GM19351 (cell line): ENCODE measurements around the gene CCDC137.

Experiments
- ATAC-seq: cut with Tn5 transposase; IDR thresholded peaks from one replicate; pipeline ENCODE4 v1.9.1; 2021; ENCODE audit warnings: mild to moderate bottlenecking, moderate library complexity; ENCODE audit not compliant: unreplicated experiment

The CCDC137 gene

DNA sequence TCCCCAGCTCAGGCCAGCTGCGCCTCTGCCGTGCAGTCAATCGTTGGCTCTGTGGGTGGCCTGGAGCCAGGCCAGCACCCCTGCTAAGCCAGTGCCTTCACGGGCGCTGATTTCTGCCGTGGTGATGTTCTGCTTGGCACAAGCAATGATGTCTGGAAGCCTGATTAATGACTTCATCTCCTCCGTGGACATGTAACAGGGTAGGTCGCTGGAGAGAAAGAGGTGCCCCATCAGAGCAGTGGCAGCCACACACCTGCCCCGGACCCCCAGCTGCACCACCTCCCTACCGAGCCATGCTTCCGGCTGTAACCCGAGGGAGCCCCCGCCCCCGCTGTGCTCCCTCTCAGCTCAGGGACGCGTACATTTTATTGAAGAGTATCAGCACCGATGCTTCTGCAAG lies 15.1 kb downstream of the CCDC137 start:
- ATAC-seq: no peak

DNA sequence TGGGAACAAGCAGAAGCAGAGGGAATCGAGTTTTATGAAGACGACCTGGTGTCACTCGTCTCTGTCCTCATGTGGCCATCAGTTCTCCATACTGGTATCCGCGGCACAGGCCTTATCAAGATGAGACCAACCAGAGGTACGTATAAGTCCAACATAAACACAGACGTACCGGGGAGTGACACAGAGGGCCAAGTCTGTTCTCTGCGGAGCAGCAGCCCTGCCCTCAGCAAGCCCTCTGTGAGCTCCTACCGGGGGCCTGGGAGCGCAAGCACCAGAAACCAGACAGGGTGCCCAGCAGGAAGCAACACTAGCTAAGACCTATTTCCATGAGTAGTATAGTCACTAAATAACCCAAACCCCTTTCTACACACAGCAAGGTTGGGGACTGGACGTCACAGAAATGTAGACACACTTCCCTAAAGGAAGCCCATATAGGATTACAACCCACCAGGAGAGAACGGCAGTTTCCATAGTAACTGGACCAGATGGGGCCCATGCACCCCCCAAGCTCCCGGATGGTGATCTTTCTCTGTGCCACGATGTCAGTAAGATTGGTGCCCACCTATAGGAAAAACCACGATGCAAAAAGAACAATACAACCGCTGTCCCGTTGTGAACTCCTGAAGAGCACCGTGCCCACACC lies 16.1 kb downstream of the CCDC137 start:
- ATAC-seq: no peak

DNA sequence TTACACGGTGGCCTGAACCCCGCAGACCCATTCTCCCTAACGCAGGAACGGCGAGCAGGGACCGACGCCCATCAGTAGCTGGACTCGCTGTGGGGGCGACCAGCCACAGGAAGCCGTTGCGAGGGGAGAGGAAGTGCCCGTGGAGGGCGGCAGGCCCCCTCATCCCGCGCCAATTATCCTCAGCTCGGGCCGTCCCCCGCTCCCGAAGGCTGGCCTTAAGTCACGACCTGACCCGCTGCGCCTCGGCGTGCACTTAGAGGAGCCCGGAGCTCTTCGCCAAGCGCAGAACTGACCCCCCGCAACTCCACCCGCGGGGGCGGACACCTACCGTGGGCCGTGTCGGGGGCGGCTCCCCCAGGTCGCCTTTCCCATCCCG lies 16.7 kb downstream of the CCDC137 start:
- peak; percentile 2 for ATAC-seq

DNA sequence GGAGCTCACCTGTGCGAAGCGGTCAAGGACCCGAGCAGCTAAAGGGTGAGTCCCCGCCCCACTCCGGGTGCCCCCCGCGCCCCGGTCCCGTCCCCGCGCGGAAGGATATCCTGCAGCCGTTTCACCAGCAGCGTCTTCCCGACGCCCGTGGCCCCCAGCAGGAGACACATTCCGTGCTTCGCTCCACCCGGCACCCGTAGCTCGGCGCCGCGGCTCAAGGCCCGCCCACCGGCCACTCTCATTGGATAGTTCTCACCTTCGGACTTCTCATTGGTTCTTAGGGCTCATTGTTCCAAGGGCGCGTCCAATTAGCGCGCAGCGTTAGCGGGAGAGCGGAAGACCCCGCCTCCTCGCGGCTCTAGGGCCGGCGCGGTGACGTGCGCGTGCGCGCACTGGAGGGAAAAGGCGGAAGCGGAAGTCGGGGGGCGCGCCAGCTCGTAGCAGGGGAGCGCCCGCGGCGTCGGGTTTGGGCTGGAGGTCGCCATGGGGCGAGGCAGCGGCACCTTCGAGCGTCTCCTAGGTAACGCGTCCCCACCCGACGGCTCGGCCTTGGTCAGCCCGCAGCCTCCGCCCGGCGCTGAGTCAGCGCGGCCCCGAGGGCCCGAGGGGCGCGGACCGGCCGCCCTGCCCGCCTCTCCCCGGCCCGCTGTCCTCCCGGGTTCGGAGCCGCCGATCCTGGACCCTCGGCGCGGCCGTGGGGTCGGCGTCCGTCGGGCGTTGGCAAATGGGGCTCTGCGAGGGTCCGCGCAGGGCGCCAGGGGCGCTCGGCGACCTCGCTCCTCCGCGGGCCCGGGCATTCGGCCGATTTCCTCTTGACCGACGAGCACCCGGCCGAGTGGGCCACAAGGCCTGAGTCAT lies 17.3 kb downstream of the CCDC137 start, which contains the start of the genes ARL16 and HGS:
Gene ARL16, minus strand, starts transcription at position 214 of the 858 bp plus-strand sequence. Its CDS starts 44 bp downstream, at position 170.
Gene HGS, plus strand, starts transcription at position 428 of the 858 bp plus-strand sequence. Its CDS starts 56 bp downstream, at position 484.
- peak; percentile 94 for ATAC-seq

DNA sequence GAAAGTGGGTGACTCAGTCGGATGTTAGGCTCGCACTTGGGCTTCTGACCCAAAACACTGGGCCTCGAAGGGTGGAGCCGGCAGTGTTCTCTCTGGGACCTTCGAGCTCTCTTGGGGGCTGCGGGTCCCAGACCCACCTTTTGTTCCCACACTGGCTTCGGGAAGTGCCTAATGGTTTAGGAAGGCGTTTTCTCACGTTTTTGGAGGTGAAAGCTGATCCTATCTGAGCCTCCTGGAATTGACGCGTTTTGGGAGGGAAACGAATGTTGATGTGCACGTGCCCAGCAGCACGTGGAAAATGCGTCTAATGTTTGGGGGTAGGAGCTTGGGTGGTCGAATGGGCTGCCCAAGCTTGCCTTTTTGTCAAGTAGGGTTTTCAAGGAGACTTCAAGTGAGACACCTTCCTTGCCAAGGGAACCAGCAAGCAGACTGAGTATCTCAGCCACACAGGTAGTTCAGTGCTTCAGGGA lies 17.9 kb downstream of the CCDC137 start:
- no peak for ATAC-seq

DNA sequence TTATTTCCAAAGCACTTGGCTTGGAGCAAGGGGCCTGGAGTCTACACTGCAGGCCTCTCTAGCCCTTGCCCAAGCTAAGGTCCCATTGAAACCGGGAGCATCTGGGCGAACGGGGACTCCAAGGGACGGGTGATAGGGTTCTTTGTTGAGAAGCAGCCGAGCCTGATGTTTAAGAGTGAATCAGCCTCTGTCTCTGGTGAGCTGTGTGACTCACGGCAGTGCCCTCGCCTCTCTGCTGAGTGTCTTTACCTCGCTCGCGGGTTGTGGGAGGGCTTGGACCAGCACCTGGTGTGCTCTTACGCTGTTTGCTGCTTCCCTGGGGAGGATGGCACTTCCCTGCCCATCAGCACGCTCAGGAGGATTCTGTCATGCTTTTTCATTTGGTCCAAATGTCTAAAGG lies 18.6 kb downstream of the CCDC137 start:
- no peak for ATAC-seq

DNA sequence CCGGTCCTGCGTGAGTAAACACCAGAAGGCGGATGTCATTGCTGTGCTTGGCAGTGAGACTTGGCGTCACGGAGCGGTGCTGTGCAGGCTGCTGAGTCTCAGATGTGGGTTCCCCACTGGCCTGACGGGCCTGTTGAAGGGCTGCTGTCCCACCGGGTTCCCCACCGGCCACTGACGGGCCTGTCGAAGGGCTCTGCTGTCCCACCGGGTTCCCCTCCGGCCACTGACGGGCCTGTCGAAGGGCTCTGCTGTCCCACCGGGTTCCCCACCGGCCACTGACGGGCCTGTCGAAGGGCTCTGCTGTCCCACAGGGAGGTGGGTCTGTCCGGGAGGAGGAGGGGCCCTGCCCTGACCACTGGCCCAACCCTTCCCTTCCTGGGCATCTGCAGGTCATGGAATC lies 20.1 kb downstream of the CCDC137 start:
- ATAC-seq: no peak

DNA sequence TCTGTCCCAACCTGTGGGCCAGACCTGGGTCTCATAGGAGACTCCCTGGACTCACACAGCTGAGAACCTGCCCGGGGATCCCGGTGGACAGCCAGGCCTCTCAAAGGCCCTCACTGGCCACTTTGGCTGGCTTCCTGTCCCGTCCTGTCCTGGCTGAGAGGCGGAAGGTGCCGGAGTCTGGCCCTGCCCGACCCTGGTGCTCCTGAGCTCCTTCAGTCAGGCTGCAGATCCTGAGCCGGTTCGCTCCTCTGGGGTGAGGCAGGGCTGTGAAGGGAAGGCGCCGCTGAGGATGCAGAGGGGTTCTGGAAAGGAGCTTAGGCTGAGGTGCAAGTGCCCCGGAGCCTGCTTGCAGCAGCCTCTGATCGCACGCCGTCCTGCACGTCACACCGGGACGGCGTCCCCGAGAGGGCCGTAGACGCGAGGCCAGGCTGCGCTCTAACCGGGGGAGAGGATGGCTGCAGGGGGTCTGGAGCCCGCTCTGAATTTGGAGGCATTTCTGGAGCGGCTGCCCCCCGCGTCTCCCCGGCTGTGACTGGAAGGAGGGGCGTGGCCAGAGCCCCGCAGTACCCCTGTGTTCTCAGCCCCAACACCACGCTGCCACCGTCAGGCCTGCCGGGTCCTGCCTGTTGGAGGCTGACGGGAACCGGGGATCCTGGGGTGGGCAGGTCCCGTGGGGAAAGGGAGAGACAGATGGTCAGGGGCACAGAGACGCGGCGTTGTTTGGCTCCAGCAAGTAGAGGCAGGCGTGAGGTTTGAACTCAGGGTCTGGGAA lies 21.4 kb downstream of the CCDC137 start:
- ATAC-seq: no peak

DNA sequence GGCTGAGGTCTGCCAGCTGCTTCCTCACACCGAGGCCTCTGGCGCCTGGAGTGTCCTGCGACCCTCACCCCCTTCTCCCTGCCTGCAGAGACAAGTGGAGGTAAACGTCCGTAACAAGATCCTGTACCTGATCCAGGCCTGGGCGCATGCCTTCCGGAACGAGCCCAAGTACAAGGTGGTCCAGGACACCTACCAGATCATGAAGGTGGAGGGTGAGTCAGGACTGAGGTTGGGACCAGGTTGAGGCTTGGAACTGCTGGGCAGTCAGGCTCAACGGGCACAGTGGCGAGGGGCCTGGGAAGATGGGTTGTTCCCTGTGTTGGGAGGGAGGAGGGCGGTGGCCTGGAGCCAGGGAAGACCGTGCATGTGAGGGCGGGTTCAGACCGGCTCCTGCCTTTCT lies 22.1 kb downstream of the CCDC137 start:
- ATAC-seq: no peak

DNA sequence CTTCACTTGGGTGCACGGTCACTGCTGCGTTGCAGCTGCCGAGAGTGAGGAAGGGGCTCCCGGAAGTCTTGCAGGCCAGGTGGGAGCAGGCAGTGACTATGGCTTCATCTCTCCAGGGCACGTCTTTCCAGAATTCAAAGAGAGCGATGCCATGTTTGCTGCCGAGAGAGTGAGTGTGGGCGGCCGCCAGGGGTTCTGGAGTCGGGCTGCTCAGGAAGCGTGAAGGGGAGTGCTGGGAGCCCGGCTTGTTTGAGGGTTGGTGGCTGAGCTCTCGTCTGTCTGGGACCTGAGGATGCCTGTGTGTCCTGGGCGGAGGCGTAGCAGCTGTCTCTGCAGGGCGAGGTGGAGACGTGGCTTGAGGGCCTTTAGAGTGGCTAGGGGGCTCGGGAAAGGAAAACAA lies 23.5 kb downstream of the CCDC137 start:
- ATAC-seq: no peak

DNA sequence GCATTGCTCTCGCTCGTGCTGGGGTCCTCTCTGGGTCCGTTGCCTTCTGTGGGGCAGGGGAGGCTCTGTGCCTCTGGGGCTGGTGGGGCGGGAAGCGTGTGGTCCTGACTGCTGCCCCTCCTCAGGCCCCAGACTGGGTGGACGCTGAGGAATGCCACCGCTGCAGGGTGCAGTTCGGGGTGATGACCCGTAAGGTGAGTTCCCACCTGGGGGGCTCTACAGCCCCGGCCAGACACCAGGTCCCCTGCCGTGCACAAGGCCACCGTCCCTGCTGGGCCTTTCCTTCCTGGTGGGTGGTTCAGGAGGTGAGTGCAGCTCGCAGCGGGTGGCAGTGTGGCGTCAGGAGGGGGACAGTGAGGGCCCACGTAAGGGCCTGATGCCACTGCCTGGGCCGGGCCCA lies 24.0 kb downstream of the CCDC137 start:
- ATAC-seq: no peak

DNA sequence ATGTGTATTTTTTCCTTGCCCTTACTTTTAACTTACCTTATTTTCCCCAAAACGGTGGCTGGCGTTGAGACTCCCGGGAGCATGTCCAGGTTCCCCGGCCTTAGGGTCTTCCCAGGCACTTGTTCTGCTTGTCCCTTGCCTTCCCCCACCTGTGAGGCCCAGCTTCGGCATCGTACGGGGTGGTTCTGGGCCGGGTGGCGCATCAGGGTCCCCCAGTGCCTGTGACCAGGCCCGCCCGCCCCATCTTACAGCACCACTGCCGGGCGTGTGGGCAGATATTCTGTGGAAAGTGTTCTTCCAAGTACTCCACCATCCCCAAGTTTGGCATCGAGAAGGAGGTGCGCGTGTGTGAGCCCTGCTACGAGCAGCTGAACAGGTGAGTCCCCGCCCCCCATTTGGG lies 24.7 kb downstream of the CCDC137 start:
- no peak for ATAC-seq

DNA sequence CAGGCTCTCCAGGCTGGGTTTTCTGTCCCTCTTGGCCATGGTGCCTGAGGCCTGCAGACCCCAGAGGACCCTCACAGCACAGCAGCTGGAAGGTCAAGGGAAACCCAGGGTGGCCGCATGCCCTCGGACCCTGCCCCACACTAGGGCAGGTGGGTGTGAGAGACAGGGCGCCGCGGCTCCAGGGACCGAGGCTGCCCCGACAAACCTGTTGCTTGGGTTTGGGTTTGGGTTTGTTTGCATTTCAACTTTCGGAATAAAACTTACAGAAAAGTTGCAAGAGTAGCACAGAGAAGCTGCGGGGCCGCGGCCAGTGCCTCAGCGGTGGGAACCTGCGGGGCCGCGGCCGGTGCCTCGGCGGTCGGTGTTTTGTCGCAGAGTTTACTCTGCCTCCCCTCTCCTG lies 25.1 kb downstream of the CCDC137 start:
- no peak for ATAC-seq

DNA sequence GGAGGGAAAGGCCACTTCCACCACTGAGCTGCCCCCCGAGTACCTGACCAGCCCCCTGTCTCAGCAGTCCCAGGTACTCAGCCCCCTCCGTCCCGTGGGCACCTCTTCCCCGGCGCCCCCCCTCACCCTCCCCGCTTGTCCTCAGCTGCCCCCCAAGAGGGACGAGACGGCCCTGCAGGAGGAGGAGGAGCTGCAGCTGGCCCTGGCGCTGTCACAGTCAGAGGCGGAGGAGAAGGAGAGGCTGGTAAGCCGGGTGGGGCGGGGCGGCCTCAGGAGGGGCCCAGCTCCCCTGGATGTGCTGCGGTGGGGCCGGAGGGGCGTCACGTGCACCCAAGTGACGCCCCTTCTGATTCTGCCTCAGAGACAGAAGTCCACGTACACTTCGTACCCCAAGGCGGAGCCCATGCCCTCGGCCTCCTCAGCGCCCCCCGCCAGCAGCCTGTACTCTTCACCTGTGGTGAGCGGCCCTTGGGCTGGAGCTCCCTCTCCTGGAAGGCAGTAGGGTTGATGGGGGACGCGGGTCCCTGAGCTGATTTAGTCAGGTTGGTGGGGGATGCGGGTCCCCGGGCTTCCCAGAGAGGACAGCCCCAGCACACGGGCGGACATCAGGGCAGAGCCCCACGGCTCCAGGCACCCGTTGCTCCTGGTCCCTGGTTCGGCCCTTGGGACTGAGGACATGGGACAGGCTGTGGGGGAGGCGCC lies 27.1 kb downstream of the CCDC137 start:
- ATAC-seq: no peak

DNA sequence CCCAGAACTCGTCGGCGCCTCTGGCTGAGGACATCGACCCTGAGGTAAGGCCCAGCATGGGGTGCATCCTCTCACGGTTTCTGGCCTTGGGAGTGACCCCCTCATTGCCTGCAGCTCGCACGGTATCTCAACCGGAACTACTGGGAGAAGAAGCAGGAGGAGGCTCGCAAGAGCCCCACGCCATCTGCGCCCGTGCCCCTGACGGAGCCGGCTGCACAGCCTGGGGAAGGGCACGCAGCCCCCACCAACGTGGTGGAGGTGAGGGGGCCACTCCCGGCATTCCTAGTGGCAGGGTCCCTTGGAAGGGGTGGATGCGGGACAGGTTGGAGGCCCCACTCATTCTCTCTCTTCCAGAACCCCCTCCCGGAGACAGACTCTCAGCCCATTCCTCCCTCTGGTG lies 28.3 kb downstream of the CCDC137 start:
- no peak for ATAC-seq

DNA sequence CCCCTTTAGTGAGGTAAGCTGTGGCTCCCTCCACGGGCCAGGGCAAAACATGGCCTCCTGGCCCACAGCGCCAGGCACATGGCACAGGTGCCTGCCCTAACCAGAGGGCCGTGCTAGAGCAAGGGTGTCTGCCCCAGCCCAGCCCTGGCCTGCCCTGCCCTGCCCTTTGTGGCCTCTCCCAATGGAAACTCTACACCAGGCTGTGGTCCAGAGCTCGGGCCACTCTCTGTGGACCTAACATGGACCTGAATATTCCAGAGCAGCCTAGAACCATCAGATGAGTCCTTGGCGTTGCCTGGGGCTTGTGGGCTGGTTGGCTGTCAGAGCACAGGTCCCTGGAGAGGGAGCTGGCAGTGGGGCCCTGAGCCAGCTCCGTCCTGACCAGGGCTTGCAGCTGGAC lies 28.7 kb downstream of the CCDC137 start:
- ATAC-seq: no peak

DNA sequence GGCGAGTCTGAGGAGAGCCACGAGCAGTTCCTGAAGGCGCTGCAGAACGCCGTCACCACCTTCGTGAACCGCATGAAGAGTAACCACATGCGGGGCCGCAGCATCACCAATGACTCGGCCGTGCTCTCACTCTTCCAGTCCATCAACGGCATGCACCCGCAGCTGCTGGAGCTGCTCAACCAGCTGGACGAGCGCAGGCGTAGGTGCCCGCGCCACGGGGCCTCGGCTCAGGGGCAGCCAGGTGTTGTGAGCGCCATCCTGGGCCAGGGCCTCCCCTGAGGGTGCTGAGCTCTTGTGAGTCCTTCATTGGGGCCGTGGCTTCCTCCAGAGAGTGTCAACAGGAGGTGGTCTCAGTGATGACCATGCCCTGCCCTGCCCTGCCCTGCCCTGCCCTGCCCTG lies 29.3 kb downstream of the CCDC137 start:
- ATAC-seq: no peak

DNA sequence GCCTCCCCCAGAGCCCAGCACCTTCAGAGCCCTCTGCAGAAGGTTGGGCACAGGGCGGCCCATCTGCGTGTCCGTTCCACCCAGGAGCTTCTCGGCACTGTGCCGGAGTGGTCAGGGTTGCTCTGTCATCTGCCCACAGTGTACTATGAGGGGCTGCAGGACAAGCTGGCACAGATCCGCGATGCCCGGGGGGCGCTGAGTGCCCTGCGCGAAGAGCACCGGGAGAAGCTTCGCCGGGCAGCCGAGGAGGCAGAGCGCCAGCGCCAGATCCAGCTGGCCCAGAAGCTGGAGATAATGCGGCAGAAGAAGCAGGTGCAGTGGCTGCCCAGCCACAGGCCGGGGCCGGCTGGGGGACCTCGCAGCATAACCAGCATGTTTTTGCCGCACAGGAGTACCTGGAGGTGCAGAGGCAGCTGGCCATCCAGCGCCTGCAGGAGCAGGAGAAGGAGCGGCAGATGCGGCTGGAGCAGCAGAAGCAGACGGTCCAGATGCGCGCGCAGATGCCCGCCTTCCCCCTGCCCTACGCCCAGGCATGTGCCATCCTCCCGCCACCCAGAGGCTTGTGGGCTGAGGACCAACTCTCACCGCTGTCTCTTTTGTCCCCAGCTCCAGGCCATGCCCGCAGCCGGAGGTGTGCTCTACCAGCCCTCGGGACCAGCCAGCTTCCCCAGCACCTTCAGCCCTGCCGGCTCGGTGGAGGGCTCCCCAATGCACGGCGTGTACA lies 29.8 kb downstream of the CCDC137 start:
- ATAC-seq: no peak

DNA sequence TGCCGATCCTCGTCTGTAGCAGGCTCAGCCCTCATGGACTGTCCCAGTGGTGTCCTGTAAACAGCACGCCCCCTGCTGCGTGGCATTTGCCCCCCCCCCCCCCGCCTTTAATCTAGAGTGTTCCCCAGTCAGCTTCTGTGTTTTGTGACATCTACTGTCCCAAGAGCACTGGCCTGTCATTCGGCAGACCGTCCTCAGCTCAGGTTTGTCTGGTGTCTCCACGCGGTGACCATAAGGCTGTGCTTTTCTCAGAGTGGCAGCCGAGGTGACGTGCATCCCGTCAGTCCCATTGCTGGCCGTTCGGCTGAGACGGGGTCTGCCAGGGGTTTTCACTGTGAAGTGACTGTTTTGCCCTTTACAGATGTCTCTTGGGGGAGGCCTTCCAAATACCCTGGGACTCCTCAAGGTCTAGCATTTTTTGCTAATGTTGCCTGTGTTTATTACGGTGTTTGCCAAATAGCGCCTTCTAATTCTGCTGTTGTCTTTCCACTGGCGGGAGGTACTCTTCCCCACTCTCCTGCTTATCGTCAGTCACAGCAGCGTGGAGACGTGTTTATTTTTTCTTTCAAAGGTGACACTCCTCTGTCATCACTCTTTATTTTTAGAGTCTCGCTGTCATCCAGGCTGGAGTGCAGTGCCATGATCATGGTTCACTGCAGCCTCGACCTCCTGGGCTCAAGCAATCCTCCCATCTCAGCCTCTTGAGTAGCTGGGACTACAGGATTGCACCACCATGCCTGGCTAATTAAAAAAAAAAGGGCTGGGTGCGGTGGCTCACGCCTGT lies 30.9 kb downstream of the CCDC137 start:
- ATAC-seq: no peak
